Neural cell (in vitro differentiated cells): ENCODE data around the gene UPF3A. TPM values are rescaled to one million over a fixed set of nuclear protein-coding genes. Genes with fewer than 3 reads are reported as not detected.

Experiments used
- H2AFZ ChIP-seq: fragments of 200-600, 300-800 bp; sonication (generic), shearing (Covaris generic); 2 replicates; pipeline ENCODE4 v1.6.0; 2014; ENCODE audit warnings: low read depth, mild to moderate bottlenecking, antibody characterized with exemption, low read length, moderate library complexity
- H3F3A ChIP-seq: fragments of 200-600 bp; shearing (Covaris generic); 2 replicates; pipeline ENCODE4 v1.6.1; 2016; ENCODE audit warnings: mild to moderate bottlenecking, moderate library complexity, mixed read lengths, antibody characterized with exemption, low read length; ENCODE audit not compliant: insufficient read depth, poor library complexity, severe bottlenecking
- H3K27ac ChIP-seq: fragments of 200-600, 300-800 bp; sonication (generic), shearing (Covaris generic); 2 replicates; pipeline ENCODE4 v1.5.1; 2014; ENCODE audit warnings: mild to moderate bottlenecking, low read length, moderate library complexity
- H3K27me3 ChIP-seq: fragments of 300-800, 200-600 bp; sonication (generic), shearing (Covaris generic); 2 replicates; pipeline ENCODE4 v1.6.0; 2014; ENCODE audit warnings: mild to moderate bottlenecking, low read depth, low read length, moderate library complexity; ENCODE audit not compliant: insufficient read depth
- H3K36me3 ChIP-seq: fragments of 300-800, 200-600 bp; sonication (generic), shearing (Covaris generic); 2 replicates; pipeline ENCODE4 v1.5.1; 2014; ENCODE audit warnings: mild to moderate bottlenecking, antibody characterized with exemption, low read length, moderate library complexity; ENCODE audit not compliant: insufficient read depth
- H3K4me2 ChIP-seq: fragments of 300-800, 200-600 bp; sonication (generic), shearing (Covaris generic); 2 replicates; pipeline ENCODE4 v1.6.0; 2014; ENCODE audit warnings: mild to moderate bottlenecking, low read length
- H3K4me3 ChIP-seq: fragments of 300-800, 200-600 bp; sonication (generic), shearing (Covaris generic); 2 replicates; pipeline ENCODE4 v1.5.1; 2014; ENCODE audit warnings: mild to moderate bottlenecking, low read length, moderate library complexity
- H3K79me2 ChIP-seq: fragments of 200-600 bp; shearing (Covaris generic); replicated peaks from 2 replicates; pipeline ENCODE4 v1.6.0; 2014; ENCODE audit warnings: mild to moderate bottlenecking, low read length, moderate library complexity; ENCODE audit not compliant: insufficient read depth
- H3K9ac ChIP-seq: fragments of 300-800, 200-600 bp; sonication (generic), shearing (Covaris generic); 2 replicates; pipeline ENCODE4 v1.6.1; 2016; ENCODE audit warnings: mild to moderate bottlenecking, low read length, mixed read lengths
- H3K9me2 ChIP-seq: fragments of 200-600 bp; shearing (Covaris generic); 2 replicates; pipeline ENCODE4 v1.6.1; 2016; ENCODE audit warnings: mild to moderate bottlenecking, low read length, mixed read lengths; ENCODE audit not compliant: insufficient read depth
- H3K9me3 ChIP-seq: fragments of 200-600, 300-800 bp; sonication (generic), shearing (Covaris generic); 2 replicates; pipeline ENCODE4 v1.6.1; 2016; ENCODE audit warnings: mild to moderate bottlenecking, mixed run types, low read length, moderate library complexity, mixed read lengths
- H4K20me1 ChIP-seq: fragments of 200-600 bp; shearing (Covaris generic); 2 replicates; pipeline ENCODE4 v1.6.1; 2016; ENCODE audit warnings: mild to moderate bottlenecking, mixed run types; ENCODE audit not compliant: insufficient read depth
- EP300 ChIP-seq: fragments of 450-650 bp; conservative IDR thresholded peaks from 2 replicates; pipeline ENCODE4 v1.6.1; 2014; ENCODE audit warnings: antibody characterized with exemption, mild to moderate bottlenecking, moderate library complexity; ENCODE audit not compliant: poor library complexity, severe bottlenecking
- EZH2 ChIP-seq: fragments of 200-600, 300-800 bp; shearing (Covaris generic), sonication (generic); IDR thresholded peaks from 2 replicates; pipeline ENCODE4 v1.6.1; 2014; ENCODE audit warnings: antibody characterized with exemption, low read length, borderline replicate concordance, mild to moderate bottlenecking; ENCODE audit not compliant: insufficient read depth, poor library complexity, severe bottlenecking
- MXI1 ChIP-seq: fragments of 450-650 bp; conservative IDR thresholded peaks from 2 replicates; pipeline ENCODE4 v1.6.1; 2014; ENCODE audit warnings: antibody characterized with exemption, mild to moderate bottlenecking; ENCODE audit not compliant: poor library complexity, severe bottlenecking
- POLR2AphosphoS5 ChIP-seq: IDR thresholded peaks from 2 replicates; pipeline ENCODE4 v1.6.1; 2012
- RAD21 ChIP-seq: fragments of 450-650 bp; conservative IDR thresholded peaks from 2 replicates; pipeline ENCODE4 v1.6.1; 2014; ENCODE audit warnings: antibody characterized with exemption, mild to moderate bottlenecking, moderate library complexity
- SMC3 ChIP-seq: fragments of 450-650 bp; conservative IDR thresholded peaks from 2 replicates; pipeline ENCODE4 v1.6.1; 2014; ENCODE audit warnings: antibody characterized with exemption, mild to moderate bottlenecking, moderate library complexity; ENCODE audit not compliant: poor library complexity
- TAF1 ChIP-seq: IDR thresholded peaks from 2 replicates; pipeline ENCODE4 v1.6.1; 2012; ENCODE audit warnings: low read depth
- polyA plus RNA-seq: library from polyadenylated mRNA; depleted of rRNA; stranded (reverse); fragments of >200 nt; gene quantifications from 2 replicates; pipeline ENCODE4 v1.2.3, GENCODE V29; 2014
- TF ChIP-seq, protein P1 (sequence below): IDR thresholded peaks from 2 replicates; pipeline ENCODE4 v1.6.1; 2012; ENCODE audit warnings: borderline replicate concordance
- TF ChIP-seq, protein P2 (sequence below): fragments of 450-650 bp; IDR thresholded peaks from 2 replicates; pipeline ENCODE4 v1.5.1; 2014; ENCODE audit warnings: antibody characterized with exemption, mild to moderate bottlenecking, moderate library complexity; ENCODE audit not compliant: poor library complexity, severe bottlenecking

The UPF3A gene
- polyA plus RNA-seq, 1 donor from 2014 or later: 277 TPM

GRCh38 chr13:114304346-114305034, 23.1 kb downstream of the UPF3A start:
- TF ChIP-seq, protein P1, sequence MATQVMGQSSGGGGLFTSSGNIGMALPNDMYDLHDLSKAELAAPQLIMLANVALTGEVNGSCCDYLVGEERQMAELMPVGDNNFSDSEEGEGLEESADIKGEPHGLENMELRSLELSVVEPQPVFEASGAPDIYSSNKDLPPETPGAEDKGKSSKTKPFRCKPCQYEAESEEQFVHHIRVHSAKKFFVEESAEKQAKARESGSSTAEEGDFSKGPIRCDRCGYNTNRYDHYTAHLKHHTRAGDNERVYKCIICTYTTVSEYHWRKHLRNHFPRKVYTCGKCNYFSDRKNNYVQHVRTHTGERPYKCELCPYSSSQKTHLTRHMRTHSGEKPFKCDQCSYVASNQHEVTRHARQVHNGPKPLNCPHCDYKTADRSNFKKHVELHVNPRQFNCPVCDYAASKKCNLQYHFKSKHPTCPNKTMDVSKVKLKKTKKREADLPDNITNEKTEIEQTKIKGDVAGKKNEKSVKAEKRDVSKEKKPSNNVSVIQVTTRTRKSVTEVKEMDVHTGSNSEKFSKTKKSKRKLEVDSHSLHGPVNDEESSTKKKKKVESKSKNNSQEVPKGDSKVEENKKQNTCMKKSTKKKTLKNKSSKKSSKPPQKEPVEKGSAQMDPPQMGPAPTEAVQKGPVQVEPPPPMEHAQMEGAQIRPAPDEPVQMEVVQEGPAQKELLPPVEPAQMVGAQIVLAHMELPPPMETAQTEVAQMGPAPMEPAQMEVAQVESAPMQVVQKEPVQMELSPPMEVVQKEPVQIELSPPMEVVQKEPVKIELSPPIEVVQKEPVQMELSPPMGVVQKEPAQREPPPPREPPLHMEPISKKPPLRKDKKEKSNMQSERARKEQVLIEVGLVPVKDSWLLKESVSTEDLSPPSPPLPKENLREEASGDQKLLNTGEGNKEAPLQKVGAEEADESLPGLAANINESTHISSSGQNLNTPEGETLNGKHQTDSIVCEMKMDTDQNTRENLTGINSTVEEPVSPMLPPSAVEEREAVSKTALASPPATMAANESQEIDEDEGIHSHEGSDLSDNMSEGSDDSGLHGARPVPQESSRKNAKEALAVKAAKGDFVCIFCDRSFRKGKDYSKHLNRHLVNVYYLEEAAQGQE: no peak
- TF ChIP-seq SMC3 (no peak), EZH2 (no peak), MXI1 (no peak), RAD21 (no peak), TAF1 (no peak)
- TF ChIP-seq, protein P2, sequence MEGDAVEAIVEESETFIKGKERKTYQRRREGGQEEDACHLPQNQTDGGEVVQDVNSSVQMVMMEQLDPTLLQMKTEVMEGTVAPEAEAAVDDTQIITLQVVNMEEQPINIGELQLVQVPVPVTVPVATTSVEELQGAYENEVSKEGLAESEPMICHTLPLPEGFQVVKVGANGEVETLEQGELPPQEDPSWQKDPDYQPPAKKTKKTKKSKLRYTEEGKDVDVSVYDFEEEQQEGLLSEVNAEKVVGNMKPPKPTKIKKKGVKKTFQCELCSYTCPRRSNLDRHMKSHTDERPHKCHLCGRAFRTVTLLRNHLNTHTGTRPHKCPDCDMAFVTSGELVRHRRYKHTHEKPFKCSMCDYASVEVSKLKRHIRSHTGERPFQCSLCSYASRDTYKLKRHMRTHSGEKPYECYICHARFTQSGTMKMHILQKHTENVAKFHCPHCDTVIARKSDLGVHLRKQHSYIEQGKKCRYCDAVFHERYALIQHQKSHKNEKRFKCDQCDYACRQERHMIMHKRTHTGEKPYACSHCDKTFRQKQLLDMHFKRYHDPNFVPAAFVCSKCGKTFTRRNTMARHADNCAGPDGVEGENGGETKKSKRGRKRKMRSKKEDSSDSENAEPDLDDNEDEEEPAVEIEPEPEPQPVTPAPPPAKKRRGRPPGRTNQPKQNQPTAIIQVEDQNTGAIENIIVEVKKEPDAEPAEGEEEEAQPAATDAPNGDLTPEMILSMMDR: no peak
- no peaks in the 10 kb centered on the region for H3K79me2 ChIP-seq

GRCh38 chr13:114309086-114309485, 27.7 kb downstream of the UPF3A start:
- no peaks in the 10 kb centered on the region for H3K27me3 ChIP-seq
- no peaks in the 10 kb centered on the region for H3K9me3 ChIP-seq
- no peak overlapping the region for H3K9ac ChIP-seq
- no peaks in the 10 kb centered on the region for H3K9me2 ChIP-seq
- peaks cover 6% of the 10 kb centered on the region for H3K36me3 ChIP-seq
- no peak overlapping the region for H3K4me3 ChIP-seq
- no peak overlapping the region for H3K27ac ChIP-seq
- H4K20me1 ChIP-seq: no peaks in the 10 kb centered on the region
- no peak for TF ChIP-seq MXI1
- TF ChIP-seq, protein P1: no peak
- no peak for TF ChIP-seq EP300
- no peak for TF ChIP-seq TAF1
- no peak for TF ChIP-seq RAD21
- TF ChIP-seq EZH2: no peak
- TF ChIP-seq, protein P2: no peak
- no peak for TF ChIP-seq POLR2AphosphoS5
- no peak for TF ChIP-seq SMC3
- no peak overlapping the region for H2AFZ ChIP-seq
- no peaks in the 10 kb centered on the region for H3K79me2 ChIP-seq
- no peak overlapping the region for H3K4me2 ChIP-seq
- no peaks in the 10 kb centered on the region for H3F3A ChIP-seq

More at GRCh38 chr13:114304346-114305034, 23.1 kb downstream of the UPF3A start:
- Histone ChIP-seq H3K4me2 (no peak overlapping the region), H3K9ac (no peak overlapping the region), H3K4me3 (no peak overlapping the region), H3K9me3 (no peaks in the 10 kb centered on the region), H3F3A (no peaks in the 10 kb centered on the region), H3K36me3 (peaks cover 6% of the 10 kb centered on the region), H3K27me3 (no peaks in the 10 kb centered on the region), H3K27ac (no peak overlapping the region), H4K20me1 (no peaks in the 10 kb centered on the region), H3K9me2 (no peaks in the 10 kb centered on the region), H2AFZ (no peak overlapping the region)
